ENCODE measurements around the gene SPATA31E1.

- TF ChIP-seq CTCF (IDR thresholded peaks at IDR 0.05) (no peak), POLR2A (IDR thresholded peaks at IDR 0.05) (no peak)
These were observed 3.6 kb upstream of the SPATA31E1 start for GRCh38 chr9:87878989-87879511.

Data from heart left ventricle (tissue), 13 donors.